BJ (cell line): Measurements from ENCODE around the gene CELA3A. TPM values are rescaled to one million over a fixed set of nuclear protein-coding genes. Genes with fewer than 3 reads are reported as not detected.

ENCODE experiments used
- CTCF ChIA-PET: fragments of 350-600 bp; formaldehyde crosslinking; extraction: SDS; loops from one replicate; lab custom pipeline; 2021; ENCODE audit warnings: antibody characterized with exemption, inconsistent platforms; lab: Yijun Ruan, JAX
- POLR2A ChIA-PET: fragments of 300-600 bp; sonication (Branson Sonifier 250); formaldehyde crosslinking; extraction: SDS; loops from one replicate; lab custom pipeline; 2021; ENCODE audit warnings: antibody characterized with exemption; lab: Charles Lee
- DNase-seq: peaks from one replicate; pipeline ENCODE4 v3.0.0-alpha.2; 2011; ENCODE audit warnings: low read depth
- H3K27me3 ChIP-seq: 2 replicates; pipeline ENCODE4 v1.6.0; 2011; ENCODE audit warnings: low read length; ENCODE audit not compliant: control insufficient read depth, insufficient read depth
- H3K36me3 ChIP-seq: 2 replicates; pipeline ENCODE4 v1.5.1; 2011; ENCODE audit warnings: low read length; ENCODE audit not compliant: control insufficient read depth, insufficient read depth
- H3K4me3 ChIP-seq: 2 replicates; pipeline ENCODE4 v1.5.1; 2011; ENCODE audit warnings: low read depth, mild to moderate bottlenecking, control low read depth, low read length
- CTCF ChIP-seq: IDR thresholded peaks from 2 replicates; pipeline ENCODE4 v1.5.1; 2011; ENCODE audit warnings: low read depth, mild to moderate bottlenecking, control low read depth, inconsistent platforms, low read length, moderate library complexity; ENCODE audit not compliant: insufficient read depth
- polyA plus RNA-seq: library from polyadenylated mRNA; depleted of rRNA; stranded (reverse); fragments of >200 nt; gene quantifications from 2 replicates; pipeline ENCODE4 v1.2.3, GENCODE V29; 2011

Gene CELA3A
- polyA plus RNA-seq, 1 experiment = not detected

- H3K36me3 ChIP-seq = no peaks in the 10 kb centered on the region
- peak; percentile 48 for TF ChIP-seq CTCF
- no peaks in the 10 kb centered on the region for H3K27me3 ChIP-seq
- ChIA-PET POLR2A (no interaction called here), CTCF (interaction anchor here (0.7 kb wide), 1 partner anchor 351 kb away, joined by 4 read pairs; no protein-coding TSS in a partner anchor)
- H3K4me3 ChIP-seq = no peak overlapping the region
- no peak for DNase-seq
Observed at GRCh38 chr1:22018583-22019559, 17.4 kb downstream of the CELA3A start.

GRCh38 chr1:22021061-22021460 lies 19.6 kb downstream of the CELA3A start:
- Histone ChIP-seq H3K4me3 (no peak overlapping the region), H3K27me3 (no peaks in the 10 kb centered on the region), H3K36me3 (no peaks in the 10 kb centered on the region)
- ChIA-PET CTCF (interaction anchor here (0.9 kb wide), 1 partner anchor 366 kb away, joined by 4 read pairs; no protein-coding TSS in a partner anchor), POLR2A (no interaction called here)
- no peak for TF ChIP-seq CTCF
- no peak for DNase-seq

GRCh38 chr1:22024485-22025367 lies 23.3 kb downstream of the CELA3A start:
- TF ChIP-seq CTCF = 0 out of 2 replicates have a peak, but pooled peaks have one; percentile 12
- no peaks in the 10 kb centered on the region for H3K36me3 ChIP-seq
- CTCF ChIA-PET = interaction anchor here (0.6 to 1.3 kb wide), 10 partner anchors 14 to 392 kb away, joined by 3 to 4 read pairs (median 3); partner anchors contain the start of gene USP48
- DNase-seq = no peak
- H3K4me3 ChIP-seq = peak overlapping the region; percentile 99
- POLR2A ChIA-PET = interaction anchor here (0.6 to 1.0 kb wide), 3 partner anchors 27 to 862 kb away, joined by 3 read pairs; no protein-coding TSS in a partner anchor
- no peaks in the 10 kb centered on the region for H3K27me3 ChIP-seq

GRCh38 chr1:22025368-22026155 lies 24.1 kb downstream of the CELA3A start:
- no peaks in the 10 kb centered on the region for H3K27me3 ChIP-seq
- DNase-seq = no peak
- ChIA-PET CTCF (interaction anchor here (0.7 to 1.3 kb wide), 7 partner anchors 13 to 391 kb away, joined by 3 to 4 read pairs (median 3); no protein-coding TSS in a partner anchor), POLR2A (interaction anchor here (0.8 to 1.0 kb wide), 2 partner anchors 26 to 225 kb away, joined by 3 read pairs; no protein-coding TSS in a partner anchor)
- peaks cover 2% of the 10 kb centered on the region; the same call in 1 of the 2 replicates for H3K36me3 ChIP-seq
- TF ChIP-seq CTCF = no peak
- peak overlapping the region; percentile 99 for H3K4me3 ChIP-seq
